Trophoblast cell (in vitro differentiated cells and primary cell): ENCODE measurements around the gene SGCD.

Experiments used
- DNase-seq, 2 donors: peaks; one replicate each; pipeline ENCODE4 v3.0.0-alpha.2; 2016
- H2AFZ ChIP-seq: 2 replicates; pipeline ENCODE4 v1.6.1; 2013; ENCODE audit warnings: low read length, moderate library complexity, mild to moderate bottlenecking; ENCODE audit not compliant: insufficient read depth, poor library complexity
- H2AK5ac ChIP-seq: 2 replicates; pipeline ENCODE4 v1.6.1; 2013; ENCODE audit warnings: mild to moderate bottlenecking, low read length
- H2BK120ac ChIP-seq: 2 replicates; pipeline ENCODE4 v1.6.1; 2013; ENCODE audit warnings: low read length, mild to moderate bottlenecking, moderate library complexity; ENCODE audit not compliant: insufficient read depth, poor library complexity
- H2BK12ac ChIP-seq: 2 replicates; pipeline ENCODE4 v1.6.1; 2013; ENCODE audit warnings: mild to moderate bottlenecking, low read length, moderate library complexity
- H2BK5ac ChIP-seq: 2 replicates; pipeline ENCODE4 v1.6.1; 2013; ENCODE audit warnings: low read length, low read depth, moderate library complexity, mild to moderate bottlenecking; ENCODE audit not compliant: poor library complexity
- H3K14ac ChIP-seq: 2 replicates; pipeline ENCODE4 v1.6.1; 2013; ENCODE audit warnings: mild to moderate bottlenecking, low read length
- H3K18ac ChIP-seq: 2 replicates; pipeline ENCODE4 v1.6.1; 2013; ENCODE audit warnings: mild to moderate bottlenecking, low read length
- H3K23ac ChIP-seq: 2 replicates; pipeline ENCODE4 v1.6.1; 2013; ENCODE audit warnings: low read length
- H3K27ac ChIP-seq: 2 replicates; pipeline ENCODE4 v1.5.1; 2013; ENCODE audit warnings: low read depth, mild to moderate bottlenecking, inconsistent platforms, low read length, moderate library complexity
- H3K27me3 ChIP-seq: 2 replicates; pipeline ENCODE4 v1.6.1; 2013; ENCODE audit warnings: inconsistent platforms, mild to moderate bottlenecking, low read length, moderate library complexity; ENCODE audit not compliant: insufficient read depth
- H3K36me3 ChIP-seq, 2 experiments: 1 replicate in 1 of 2; 2 replicates in 1 of 2; pipeline ENCODE4 v1.6.1; 2013; ENCODE audit warnings: low read length in 2 of 2, mild to moderate bottlenecking in 2 of 2, moderate library complexity in 1 of 2; ENCODE audit not compliant: insufficient read depth in 2 of 2, control insufficient read depth in 1 of 2
- H3K4ac ChIP-seq: 2 replicates; pipeline ENCODE4 v1.6.1; 2013; ENCODE audit warnings: low read depth, mild to moderate bottlenecking, low read length, moderate library complexity
- H3K4me1 ChIP-seq, 2 experiments: 1 replicate in 1 of 2; 2 replicates in 1 of 2; pipeline ENCODE4 v1.6.1; 2013; ENCODE audit warnings: low read length in 2 of 2, mild to moderate bottlenecking in 2 of 2, moderate library complexity in 1 of 2; ENCODE audit not compliant: insufficient read depth in 2 of 2, control insufficient read depth in 1 of 2
- H3K4me2 ChIP-seq: 2 replicates; pipeline ENCODE4 v1.6.1; 2013; ENCODE audit warnings: inconsistent platforms, mild to moderate bottlenecking, low read length, moderate library complexity
- H3K4me3 ChIP-seq: 2 replicates; pipeline ENCODE4 v1.5.1; 2013; ENCODE audit warnings: mild to moderate bottlenecking, low read depth, low read length, inconsistent platforms
- H3K79me1 ChIP-seq: one replicate; pipeline ENCODE4 v1.6.1; 2013; ENCODE audit warnings: low read length
- H3K79me2 ChIP-seq: 2 replicates; pipeline ENCODE4 v1.6.1; 2013; ENCODE audit warnings: low read length, mild to moderate bottlenecking; ENCODE audit not compliant: control insufficient read depth, insufficient read depth, poor library complexity
- H3K9ac ChIP-seq: 2 replicates; pipeline ENCODE4 v1.6.1; 2013; ENCODE audit warnings: mild to moderate bottlenecking, low read length
- H3K9me3 ChIP-seq: 2 replicates; pipeline ENCODE4 v1.6.1; 2013; ENCODE audit warnings: low read depth, mild to moderate bottlenecking, control low read depth, inconsistent platforms, low read length; ENCODE audit not compliant: insufficient read depth
- H4K12ac ChIP-seq: 2 replicates; pipeline ENCODE4 v1.6.1; 2013; ENCODE audit warnings: low read depth, mild to moderate bottlenecking, low read length, moderate library complexity
- H4K8ac ChIP-seq: 2 replicates; pipeline ENCODE4 v1.6.1; 2013; ENCODE audit warnings: low read depth, mild to moderate bottlenecking, low read length, moderate library complexity
- H4K91ac ChIP-seq: one replicate; pipeline ENCODE4 v1.6.1; 2013; ENCODE audit warnings: low read depth, mild to moderate bottlenecking, low read length, moderate library complexity
- WGBS: extraction: QIAGEN DNeasy Blood & Tissue Kit; methylation state at CpG from one replicate; pipeline ENCODE4 v1.1.7; 2013; ENCODE audit warnings: missing lambda C conversion rate; ENCODE audit not compliant: insufficient read length, insufficient coverage; ENCODE audit errors: extremely low coverage; 5-methylcytosine and 5-hydroxymethylcytosine counted together

Gene SGCD

DNA sequence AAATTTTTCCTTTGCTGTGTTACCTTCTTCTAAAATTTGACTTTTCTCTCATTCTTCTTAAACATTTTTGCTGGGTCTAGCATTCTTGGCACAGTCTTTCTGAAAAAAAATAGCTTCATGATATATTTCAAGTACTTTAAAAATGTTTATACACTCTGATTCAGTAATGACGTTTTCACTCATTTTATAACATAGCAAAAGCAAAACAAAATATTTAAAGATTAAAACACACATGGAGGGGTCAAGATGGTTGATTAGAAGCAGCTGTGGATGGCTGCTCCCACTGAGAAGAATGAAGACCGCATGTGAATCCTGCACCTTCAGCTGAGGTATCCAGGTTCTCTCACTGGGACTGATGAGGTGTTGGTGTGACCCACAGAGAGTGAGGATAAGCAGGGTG, 188.2 kb downstream of the SGCD start:
- no peaks in the 10 kb centered on the region for H3K79me1 ChIP-seq
- H4K12ac ChIP-seq, result no peak overlapping the region
- H2BK120ac ChIP-seq, result no peak overlapping the region
- WGBS, result no CpG with 5 or more reads among the region's 2 CpGs
- no peak overlapping the region for H4K91ac ChIP-seq
- H3K4me2 ChIP-seq, result no peak overlapping the region
- H2AK5ac ChIP-seq, result no peak overlapping the region
- H3K27ac ChIP-seq, result no peak overlapping the region
- no peaks in the 10 kb centered on the region for H3K9me3 ChIP-seq
- H3K23ac ChIP-seq, result no peak overlapping the region
- no peak overlapping the region for H3K9ac ChIP-seq
- no peaks in the 10 kb centered on the region for H3K79me2 ChIP-seq
- no peak overlapping the region for H4K8ac ChIP-seq
- no peaks in the 10 kb centered on the region for H3K4me1 ChIP-seq
- no peak overlapping the region for H3K4ac ChIP-seq
- H2AFZ ChIP-seq, result no peak overlapping the region
- DNase-seq, result no peak
- H3K18ac ChIP-seq, result no peak overlapping the region
- no peaks in the 10 kb centered on the region for H3K27me3 ChIP-seq
- H3K4me3 ChIP-seq, result no peak overlapping the region
- H3K36me3 ChIP-seq, result no peaks in the 10 kb centered on the region
- H3K14ac ChIP-seq, result no peak overlapping the region
- no peak overlapping the region for H2BK5ac ChIP-seq
- H2BK12ac ChIP-seq, result no peak overlapping the region

DNA sequence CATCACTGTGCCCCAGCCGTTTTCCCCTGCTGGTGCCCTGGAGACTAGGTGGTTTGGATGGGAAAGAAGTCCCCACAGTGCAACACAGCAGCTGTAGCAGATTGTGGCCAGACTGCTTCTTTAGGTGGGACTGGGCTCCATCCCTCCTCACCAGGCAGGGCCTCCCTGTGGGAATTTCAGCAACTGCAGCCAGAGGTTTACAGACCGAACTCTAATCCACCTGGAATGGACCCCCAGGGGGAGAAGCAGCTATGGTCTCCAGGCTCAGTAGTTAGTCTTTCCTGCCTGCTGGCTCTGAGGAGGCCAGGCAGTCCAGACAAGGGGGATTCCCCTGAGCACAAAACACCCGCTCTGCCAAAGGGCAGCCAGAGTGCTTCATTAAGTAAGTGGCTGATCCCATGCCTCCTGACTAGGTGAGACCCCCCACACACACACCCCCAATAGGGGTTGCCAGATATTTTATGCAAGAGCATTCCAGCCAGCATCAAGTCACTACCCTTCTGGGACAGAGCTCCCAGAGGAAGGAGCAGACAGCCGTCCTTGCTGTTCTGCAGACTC, 188.9 kb downstream of the SGCD start:
- Histone ChIP-seq H3K18ac (no peak overlapping the region), H2AK5ac (no peak overlapping the region), H2BK5ac (no peak overlapping the region), H3K27ac (no peak overlapping the region), H3K36me3 (no peaks in the 10 kb centered on the region), H3K23ac (no peak overlapping the region), H3K4ac (no peak overlapping the region), H3K4me1 (no peaks in the 10 kb centered on the region), H3K79me1 (no peaks in the 10 kb centered on the region), H2AFZ (no peak overlapping the region), H3K9ac (no peak overlapping the region), H3K27me3 (no peaks in the 10 kb centered on the region), H2BK12ac (no peak overlapping the region), H3K4me3 (no peak overlapping the region), H3K4me2 (no peak overlapping the region), H4K8ac (no peak overlapping the region), H4K91ac (no peak overlapping the region), H3K14ac (no peak overlapping the region), H3K79me2 (no peaks in the 10 kb centered on the region), H2BK120ac (no peak overlapping the region), H3K9me3 (no peaks in the 10 kb centered on the region), H4K12ac (no peak overlapping the region)
- WGBS, result no CpG with 5 or more reads among the region's 4 CpGs
- DNase-seq, result no peak

DNA sequence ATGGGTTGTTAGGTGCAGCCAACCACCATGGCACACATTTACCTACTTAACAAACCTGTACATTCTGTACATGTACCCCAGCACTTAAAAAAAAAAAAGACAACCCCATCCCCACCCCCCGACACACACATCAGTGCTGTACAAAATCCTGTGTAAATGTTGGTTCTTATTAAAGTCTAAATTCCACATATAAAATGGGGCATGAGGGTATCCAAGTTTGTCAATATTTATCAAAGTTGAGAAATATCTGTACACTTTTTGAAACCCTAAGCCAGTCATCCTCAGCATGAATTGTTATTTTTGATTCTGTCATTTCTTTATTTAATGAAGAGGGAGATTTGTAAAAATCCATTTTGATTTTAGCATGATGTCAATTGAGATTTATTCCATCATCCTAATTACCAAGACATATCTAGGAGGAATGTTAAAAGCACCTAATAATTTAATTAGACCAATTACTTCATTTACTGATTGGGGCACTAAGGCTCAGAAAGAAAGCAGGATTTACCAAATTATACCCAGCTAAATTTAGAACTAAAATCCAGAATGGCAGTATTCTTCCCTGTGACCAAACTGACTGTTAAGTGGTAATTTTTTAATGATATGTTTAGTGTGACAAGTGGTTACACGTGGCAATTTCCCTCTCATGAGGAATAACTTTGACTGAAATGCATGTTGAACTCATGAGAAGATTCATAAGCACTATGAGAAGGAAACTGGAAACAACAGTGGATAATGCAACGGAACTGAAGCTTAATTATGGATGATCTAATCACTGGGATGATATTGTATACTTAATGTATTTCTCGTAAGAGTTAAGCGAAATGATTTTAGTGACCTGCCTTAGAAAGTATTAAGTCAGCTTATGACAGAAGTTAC, 195.9 kb downstream of the SGCD start:
- Histone ChIP-seq H3K14ac (no peak overlapping the region), H3K27me3 (no peaks in the 10 kb centered on the region), H3K4me2 (no peak overlapping the region), H3K9ac (no peak overlapping the region), H4K91ac (no peak overlapping the region), H2AFZ (no peak overlapping the region), H3K36me3 (no peaks in the 10 kb centered on the region), H3K4me1 (no peaks in the 10 kb centered on the region), H3K4me3 (no peak overlapping the region), H2AK5ac (no peak overlapping the region), H2BK12ac (no peak overlapping the region), H3K18ac (no peak overlapping the region), H3K79me1 (no peaks in the 10 kb centered on the region), H3K9me3 (no peaks in the 10 kb centered on the region), H3K4ac (no peak overlapping the region), H3K79me2 (no peaks in the 10 kb centered on the region), H4K8ac (no peak overlapping the region), H3K27ac (no peak overlapping the region), H2BK5ac (no peak overlapping the region), H4K12ac (no peak overlapping the region), H2BK120ac (no peak overlapping the region), H3K23ac (no peak overlapping the region)
- no CpG with 5 or more reads among the region's 5 CpGs for WGBS
- DNase-seq, result no peak

DNA sequence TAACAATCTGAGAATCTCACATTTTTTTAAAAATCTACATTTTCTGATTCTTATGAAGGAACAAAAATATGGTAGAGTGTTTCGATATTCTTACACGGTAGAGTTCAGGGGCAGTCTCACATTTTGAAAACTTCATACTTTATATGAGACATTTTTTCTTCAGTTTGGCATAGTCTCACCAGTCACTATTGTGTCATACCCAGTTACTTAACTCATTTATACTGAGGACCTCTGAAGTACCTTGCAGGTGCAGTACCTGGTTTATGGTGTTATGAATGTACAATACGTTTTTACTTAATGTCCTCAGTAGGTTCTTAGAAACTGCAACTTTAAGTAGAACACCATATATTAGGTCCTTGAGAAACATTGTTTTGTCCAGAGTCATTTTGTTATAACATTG, 196.6 kb downstream of the SGCD start:
- no peak for DNase-seq
- no CpG with 5 or more reads among the region's 3 CpGs for WGBS

More for the DNA sequence above, 196.6 kb downstream of the SGCD start:
- Histone ChIP-seq H2BK5ac (no peak overlapping the region), H2BK120ac (no peak overlapping the region), H4K8ac (no peak overlapping the region), H3K14ac (no peak overlapping the region), H3K9ac (no peak overlapping the region), H4K12ac (no peak overlapping the region), H4K91ac (no peak overlapping the region), H3K79me1 (no peaks in the 10 kb centered on the region), H2AK5ac (no peak overlapping the region), H3K79me2 (no peaks in the 10 kb centered on the region), H3K4me2 (no peak overlapping the region), H2BK12ac (no peak overlapping the region), H2AFZ (no peak overlapping the region), H3K4me1 (no peaks in the 10 kb centered on the region), H3K27ac (no peak overlapping the region), H3K4me3 (no peak overlapping the region), H3K18ac (no peak overlapping the region), H3K27me3 (no peaks in the 10 kb centered on the region), H3K9me3 (no peaks in the 10 kb centered on the region), H3K4ac (no peak overlapping the region), H3K36me3 (no peaks in the 10 kb centered on the region), H3K23ac (no peak overlapping the region)
